ENCODE measurements around the gene AVP. TPM values are rescaled to one million over a fixed set of nuclear protein-coding genes. Genes with fewer than 3 reads are reported as not detected.

The AVP gene
- total RNA-seq, 1 experiment from 2014 or later, result not detected

GRCh38 chr20:3106185-3106584 lies 21.7 kb upstream of the AVP start:
- ChIA-PET POLR2A (ENCODE audit: unreplicated experiment) (no interaction called here), CTCF (no interaction called here)
- H3F3A ChIP-seq (ENCODE audit: insufficient read depth, low read depth), result no peaks in the 10 kb centered on the region; the same call in 1 of the 2 replicates
- no peaks in the 10 kb centered on the region for H3K9me2 ChIP-seq (ENCODE audit: insufficient read depth)
- H2AFZ ChIP-seq, result no peak overlapping the region
- BruUV-seq (replicated peaks), result no TSS peak
- H3K27me3 ChIP-seq (ENCODE audit: insufficient read depth, low read depth), result no peaks in the 10 kb centered on the region
- H3K4me1 ChIP-seq (replicated peaks; ENCODE audit: insufficient read depth), result peaks cover 10% of the 10 kb centered on the region
- intact Hi-C loops (cut with micrococcal nuclease; ENCODE audit: unreplicated experiment), result no loop called here
- DNase-seq, result no peak
- H4K20me1 ChIP-seq (ENCODE audit: insufficient read depth), result no peaks in the 10 kb centered on the region
- H3K4me3 ChIP-seq, result no peak overlapping the region
- no peak overlapping the region for H3K4me2 ChIP-seq
- H3K36me3 ChIP-seq (ENCODE audit: low read depth), result no peaks in the 10 kb centered on the region
- TF ChIP-seq CTCF (conservative IDR thresholded peaks at IDR 0.05) (no peak), EZH2 (IDR thresholded peaks at IDR 0.05; ENCODE audit: low read depth) (no peak)
- H3K27ac ChIP-seq, result no peak overlapping the region
- H3K79me2 ChIP-seq (ENCODE audit: low read depth), result no peaks in the 10 kb centered on the region
- no peaks in the 10 kb centered on the region for H3K9me3 ChIP-seq (ENCODE audit: insufficient read depth, low read depth)

- CTCF ChIA-PET, result no interaction called here
- POLR2A ChIA-PET (ENCODE audit: unreplicated experiment), result no interaction called here
- no peak for DNase-seq
Observed at GRCh38 chr20:3105256-3106137, 21.0 kb upstream of the AVP start.

More at GRCh38 chr20:3105256-3106137, 21.0 kb upstream of the AVP start:
- BruUV-seq (replicated peaks), result no TSS peak
- H3K9me3 ChIP-seq (ENCODE audit: insufficient read depth, low read depth), result no peaks in the 10 kb centered on the region
- no peaks in the 10 kb centered on the region; the same call in 1 of the 2 replicates for H3F3A ChIP-seq (ENCODE audit: insufficient read depth, low read depth)
- TF ChIP-seq CTCF (conservative IDR thresholded peaks at IDR 0.05) (no peak), EZH2 (IDR thresholded peaks at IDR 0.05; ENCODE audit: low read depth) (no peak)
- no peak overlapping the region for H2AFZ ChIP-seq
- no peaks in the 10 kb centered on the region for H3K9me2 ChIP-seq (ENCODE audit: insufficient read depth)
- H3K27me3 ChIP-seq (ENCODE audit: insufficient read depth, low read depth), result no peaks in the 10 kb centered on the region
- H3K4me2 ChIP-seq, result no peak overlapping the region
- peaks cover 10% of the 10 kb centered on the region for H3K4me1 ChIP-seq (replicated peaks; ENCODE audit: insufficient read depth)
- intact Hi-C loops (cut with micrococcal nuclease; ENCODE audit: unreplicated experiment), result no loop called here
- H3K4me3 ChIP-seq, result no peak overlapping the region
- H3K36me3 ChIP-seq (ENCODE audit: low read depth), result no peaks in the 10 kb centered on the region
- no peaks in the 10 kb centered on the region for H4K20me1 ChIP-seq (ENCODE audit: insufficient read depth)
- H3K79me2 ChIP-seq (ENCODE audit: low read depth), result no peaks in the 10 kb centered on the region
- no peak overlapping the region for H3K27ac ChIP-seq

Data from PC-9 (cell line).